Fibroblast of the conjunctiva (primary cell): ENCODE data around the gene INTS7.
"Not testable (repeated sequence)": the region's sequence is repeated elsewhere in the genome, so short reads cannot be mapped to it uniquely, and the experiment has no call there.

ENCODE experiments used
- DNase-seq: peaks from one replicate; pipeline ENCODE4 v3.0.0-alpha.2; 2010; ENCODE audit warnings: low read depth

Gene INTS7

DNA sequence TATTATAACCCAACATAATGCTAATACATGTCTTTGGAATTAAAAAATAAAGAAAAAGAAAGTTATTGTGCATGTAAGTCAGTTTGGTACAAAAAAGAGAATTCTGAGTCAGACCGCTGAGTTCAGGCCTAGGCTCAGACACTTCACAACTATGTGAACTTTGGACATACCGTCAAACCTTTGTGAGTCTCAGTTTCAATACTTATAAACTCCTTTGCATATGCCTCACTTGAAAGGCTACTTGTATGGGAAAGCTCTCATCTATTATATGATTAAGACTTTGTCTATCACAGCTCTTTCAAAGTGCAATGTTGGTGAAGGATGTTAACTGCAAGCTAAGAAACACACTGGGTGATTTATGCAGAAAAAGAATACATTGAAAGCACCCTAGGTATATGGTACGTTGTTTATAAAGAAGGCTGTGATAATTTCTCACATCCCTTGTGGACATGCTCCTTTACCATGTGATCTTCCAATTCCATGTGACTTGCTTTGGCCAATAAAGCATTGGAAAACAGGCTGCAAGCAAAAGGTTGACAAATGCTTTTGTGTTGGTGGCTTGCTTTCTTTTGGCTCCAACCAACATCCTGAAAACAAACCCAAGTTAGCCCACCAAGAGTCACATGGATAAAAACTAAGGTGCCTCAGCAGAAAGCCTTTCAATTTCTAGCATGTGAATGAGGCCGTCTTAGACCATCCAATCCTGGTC lies 49.6 kb downstream of the INTS7 start:
- no peak for DNase-seq

DNA sequence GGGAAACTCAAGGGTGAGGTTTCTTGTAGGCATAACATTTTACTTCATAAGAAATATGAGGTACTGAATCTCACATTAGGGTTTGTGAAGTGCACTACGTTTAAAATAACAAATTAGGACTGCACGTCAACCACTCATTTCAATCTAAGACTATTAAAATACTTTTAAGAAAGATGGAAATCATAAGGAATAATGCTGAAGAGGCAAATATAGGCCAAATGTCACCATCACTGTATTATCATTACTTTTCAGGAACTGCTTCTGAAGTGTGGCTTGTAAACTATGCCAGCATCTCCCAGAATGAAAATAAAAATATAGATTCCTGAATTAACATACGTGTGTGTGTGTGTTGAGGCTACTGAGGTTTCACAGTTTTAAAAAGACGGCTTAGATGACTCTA lies 56.8 kb downstream of the INTS7 start:
- DNase-seq: no peak

DNA sequence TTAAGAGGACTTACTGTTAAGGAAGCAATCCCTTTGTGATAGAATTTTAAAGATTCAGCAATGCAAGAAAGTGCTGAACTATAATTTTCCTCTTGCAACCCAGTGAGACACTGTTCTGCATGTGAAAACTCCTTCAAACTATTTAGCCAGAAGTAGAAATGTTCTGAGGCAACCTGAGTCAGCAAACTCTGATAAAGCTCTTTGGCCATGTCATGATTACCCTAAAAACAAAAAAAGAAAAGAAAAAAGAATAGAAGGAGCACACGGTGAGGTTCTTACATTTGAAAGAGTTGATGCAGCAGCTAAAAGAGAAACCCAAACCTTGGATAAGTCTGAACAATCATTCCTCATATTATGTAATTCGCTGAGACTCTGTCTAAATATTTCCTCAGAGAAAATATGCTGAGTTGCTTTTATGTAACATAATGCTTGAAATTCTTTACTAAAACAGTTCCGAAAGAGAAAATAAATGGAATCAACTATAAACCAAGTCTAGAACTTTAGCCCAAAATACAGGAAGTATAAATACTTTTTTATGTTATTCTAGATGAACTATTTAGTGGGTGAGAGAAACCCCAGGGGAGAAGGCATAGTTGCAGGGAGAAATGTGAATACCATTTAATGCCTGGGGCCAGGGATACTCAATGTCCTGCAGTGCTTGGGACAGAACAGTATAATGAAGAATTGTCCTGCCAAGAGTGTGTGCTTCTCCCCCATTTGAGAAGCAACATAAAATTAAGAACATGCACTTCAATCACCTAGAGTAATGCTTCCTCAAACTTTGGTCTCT lies 60.0 kb downstream of the INTS7 start:
- DNase-seq: no peak

DNA sequence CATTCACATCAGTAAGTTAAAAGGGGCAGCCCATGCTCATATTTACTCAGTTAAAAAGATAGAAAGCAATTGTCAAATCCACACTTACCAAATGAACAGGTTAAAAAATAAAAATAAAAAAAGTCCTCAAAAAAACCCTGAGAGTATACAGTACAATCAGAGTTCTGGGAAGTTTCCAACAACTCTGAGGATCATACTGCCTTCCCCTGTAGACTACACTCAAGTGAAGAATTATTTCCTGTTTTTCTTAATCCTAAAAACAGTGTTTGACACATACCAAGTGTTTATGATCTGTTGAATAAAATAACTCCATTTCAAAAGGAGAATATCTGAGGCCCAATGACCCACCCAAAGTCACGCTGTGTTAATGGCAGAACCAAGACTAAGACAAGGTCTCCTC lies 61.8 kb downstream of the INTS7 start:
- DNase-seq: no peak

DNA sequence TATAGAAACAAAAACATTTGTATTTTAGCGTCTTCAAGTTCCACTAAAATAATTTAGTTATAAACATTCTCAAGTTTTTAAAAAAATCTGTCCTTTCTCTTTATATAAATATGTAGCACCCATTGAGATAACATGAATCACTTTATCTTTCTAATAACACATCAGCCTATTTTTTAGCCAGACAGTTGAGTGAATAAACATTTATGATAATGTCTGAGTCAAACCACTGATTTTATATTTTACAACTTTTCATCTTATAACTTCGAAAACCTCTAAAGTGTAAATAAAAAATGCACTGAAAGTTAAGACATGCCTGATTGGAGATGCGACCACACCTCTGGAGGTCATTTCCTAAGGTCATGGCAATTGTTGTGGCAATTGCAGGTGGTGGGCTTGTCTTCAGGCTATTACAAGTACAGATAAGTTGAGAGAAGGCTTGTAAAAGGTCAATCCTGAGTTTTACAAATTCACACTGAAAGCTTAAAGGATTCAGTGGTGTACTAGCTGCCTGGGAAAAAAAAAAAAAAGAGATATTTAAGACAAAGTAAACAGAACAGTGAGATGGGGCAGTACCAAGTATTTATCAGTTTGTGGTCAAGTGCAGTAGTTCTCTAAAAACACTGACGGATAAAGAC lies 67.0 kb downstream of the INTS7 start:
- DNase-seq: no peak

DNA sequence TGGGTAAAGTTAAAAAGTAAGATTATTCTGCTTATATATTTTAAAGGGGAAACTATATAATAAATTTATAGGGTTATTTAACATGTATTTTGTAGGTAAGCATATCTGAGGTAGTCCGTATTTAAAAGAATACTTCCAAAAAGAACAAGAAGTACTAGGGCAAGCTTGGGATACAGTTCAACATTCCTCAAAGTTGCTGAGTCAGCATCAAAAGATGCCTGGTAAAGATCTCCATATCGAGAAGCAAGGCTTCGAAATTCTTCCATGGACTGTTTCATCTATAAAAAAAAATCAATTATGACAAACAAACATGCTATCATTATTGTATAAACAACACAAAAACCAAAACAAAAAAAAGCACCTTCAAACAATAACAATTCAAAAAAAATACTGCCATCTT lies 67.7 kb downstream of the INTS7 start:
- no peak for DNase-seq

DNA sequence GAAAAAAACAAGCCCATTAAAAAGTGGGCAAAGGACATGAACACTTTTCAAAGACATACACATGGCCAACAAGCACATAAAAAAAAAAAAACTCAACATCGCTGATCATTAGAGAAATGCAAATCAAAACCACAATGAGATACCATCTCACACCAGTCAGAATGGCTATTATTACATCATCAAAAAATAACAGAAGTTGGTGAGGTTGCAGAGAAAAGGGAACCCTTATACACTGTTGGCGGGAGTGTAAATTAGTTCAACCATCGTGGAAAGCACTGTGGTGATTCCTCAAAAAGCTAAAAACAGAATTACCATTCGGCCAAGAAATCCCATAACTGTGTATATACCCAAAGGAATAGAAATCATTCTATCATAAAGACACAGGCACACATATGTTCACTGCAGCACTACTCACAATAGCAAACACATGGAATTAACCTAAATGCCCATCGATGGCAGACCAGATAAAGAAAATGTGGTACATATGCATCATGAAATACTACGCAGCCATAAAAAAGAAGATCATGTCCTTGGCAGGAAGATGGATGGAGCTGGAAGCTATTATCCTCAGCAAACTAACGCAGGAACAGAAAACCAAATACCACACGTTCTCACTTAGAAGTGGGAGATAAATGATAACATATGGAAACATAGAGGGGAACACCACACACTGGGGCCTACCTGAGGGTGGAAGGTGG lies 70.1 kb downstream of the INTS7 start:
- DNase-seq: no peak

DNA sequence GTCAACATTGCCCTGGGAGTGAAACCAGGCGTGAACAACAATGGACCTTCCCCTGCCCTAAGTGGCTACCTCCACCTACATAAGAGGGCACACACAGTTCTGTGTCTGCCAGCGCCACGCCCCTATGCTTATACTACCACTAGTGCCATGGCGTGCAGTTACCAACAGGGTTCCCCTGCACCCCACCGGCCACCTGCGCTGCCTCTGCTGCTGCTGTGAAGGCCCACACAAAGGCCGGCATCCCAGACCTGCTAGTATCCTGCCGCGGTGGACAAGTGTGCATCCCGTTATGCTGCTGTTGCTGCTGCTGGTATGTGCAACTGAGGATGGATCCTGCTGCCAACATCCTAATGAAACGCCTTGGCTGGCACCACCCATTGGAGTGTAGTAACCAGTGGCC lies 75.7 kb downstream of the INTS7 start:
- no peak for DNase-seq

DNA sequence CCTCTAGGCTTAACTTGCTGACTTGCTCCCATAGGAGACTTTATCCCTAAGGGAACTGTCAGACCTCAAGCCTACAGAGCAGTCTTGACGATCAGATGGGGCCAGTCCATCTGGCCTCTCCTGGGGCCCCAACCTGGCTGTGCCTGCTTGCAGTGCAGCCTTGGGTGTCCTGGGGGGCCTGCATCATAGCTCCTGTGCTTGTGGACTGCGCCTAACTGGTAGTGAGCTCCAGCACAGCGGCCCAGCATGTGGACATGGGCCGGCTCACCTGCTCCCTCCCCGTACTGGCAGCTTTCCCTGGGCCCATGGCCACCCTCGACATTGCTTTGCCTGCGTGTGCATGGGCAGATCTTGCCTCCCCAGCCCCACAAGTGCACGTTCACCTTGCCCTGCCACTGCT lies 76.1 kb downstream of the INTS7 start:
- no peak for DNase-seq

DNA sequence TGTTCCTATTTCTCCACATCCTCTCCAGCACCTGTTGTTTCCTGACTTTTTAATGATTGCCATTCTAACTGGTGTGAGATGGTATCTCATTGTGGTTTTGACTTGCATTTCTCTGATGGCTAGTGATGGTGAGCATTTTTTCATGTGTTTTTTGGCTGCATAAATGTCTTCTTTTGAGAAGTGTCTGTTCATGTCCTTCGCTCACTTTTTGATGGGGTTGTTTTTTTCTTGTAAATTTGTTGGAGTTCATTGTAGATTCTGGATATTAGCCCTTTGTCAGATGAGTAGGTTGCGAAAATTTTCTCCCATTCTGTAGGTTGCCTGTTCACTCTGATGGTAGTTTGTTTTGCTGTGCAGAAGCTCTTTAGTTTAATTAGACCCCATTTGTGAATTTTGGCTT lies 81.3 kb downstream of the INTS7 start:
- DNase-seq: not testable (repeated sequence)

DNA sequence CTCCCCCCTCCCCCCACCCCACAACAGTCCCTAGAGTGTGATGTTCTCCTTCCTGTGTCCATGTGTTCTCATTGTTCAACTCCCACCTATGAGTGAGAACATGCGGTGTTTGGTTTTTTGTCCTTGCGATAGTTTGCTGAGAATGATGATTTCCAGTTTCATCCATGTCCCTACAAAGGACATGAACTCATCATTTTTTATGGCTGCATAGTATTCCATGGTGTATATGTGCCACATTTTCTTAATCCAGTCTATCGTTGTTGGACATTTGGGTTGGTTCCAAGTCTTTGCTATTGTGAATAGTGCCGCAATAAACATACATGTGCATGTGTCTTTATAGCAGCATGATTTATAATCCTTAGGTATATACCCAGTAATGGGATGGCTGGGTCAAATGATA lies 81.8 kb downstream of the INTS7 start:
- not testable (repeated sequence) for DNase-seq

DNA sequence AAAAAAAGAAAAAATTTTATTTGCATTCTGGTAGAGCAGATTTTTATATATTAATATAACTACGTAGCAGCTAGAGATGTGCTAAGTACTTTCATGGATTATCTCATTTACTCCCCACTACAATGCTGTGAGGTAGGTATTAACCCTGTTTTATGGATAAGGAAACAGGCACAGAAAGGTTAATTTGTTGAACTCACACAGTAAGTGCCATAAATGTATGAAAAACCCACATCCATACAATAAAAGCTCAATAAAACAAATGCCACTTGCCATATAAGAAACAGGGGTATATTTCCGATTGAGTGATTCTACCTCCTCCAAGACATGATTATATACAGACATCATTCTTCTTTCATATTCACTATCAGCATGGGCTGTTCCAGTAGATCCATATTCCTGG lies 83.1 kb downstream of the INTS7 start:
- DNase-seq: no peak

DNA sequence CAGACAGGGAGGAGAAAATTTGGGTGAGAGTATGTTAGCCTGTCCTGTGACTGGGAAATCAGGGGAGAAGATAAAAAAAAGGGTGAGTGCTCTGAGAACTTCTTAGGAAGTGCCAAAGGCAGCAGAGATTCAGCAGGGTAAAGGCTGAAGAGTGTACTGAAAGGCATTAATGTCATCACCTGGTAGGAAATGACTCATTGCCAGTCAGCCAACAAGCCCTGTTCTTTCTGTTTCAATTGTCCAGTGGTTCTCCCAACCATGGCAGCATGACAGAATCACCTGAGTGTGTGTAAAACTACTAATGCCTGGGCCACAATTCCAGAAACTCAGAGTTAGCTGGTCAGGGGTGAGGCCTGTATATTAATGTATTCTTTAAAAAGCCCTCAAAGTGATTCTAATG lies 83.5 kb downstream of the INTS7 start:
- DNase-seq: no peak

DNA sequence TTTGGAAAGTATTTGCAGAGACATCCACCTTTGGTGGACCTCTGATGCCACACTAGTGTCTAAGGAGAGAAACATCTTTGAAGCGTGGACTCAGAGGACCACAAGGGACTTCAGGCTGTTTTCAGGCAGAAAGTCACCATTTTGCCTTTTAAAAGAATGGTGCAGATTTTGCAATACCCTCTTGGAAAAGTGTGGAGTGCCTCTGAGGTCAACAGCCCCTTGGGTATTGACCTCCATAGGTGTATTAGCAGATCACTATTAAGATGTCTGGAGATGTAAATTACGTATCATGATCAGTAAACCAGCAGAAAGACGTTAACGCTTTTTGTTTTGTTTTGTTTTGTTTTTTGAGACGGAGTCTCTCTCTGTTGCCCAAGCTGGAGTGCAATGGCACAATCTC lies 87.0 kb downstream of the INTS7 start:
- DNase-seq: no peak

DNA sequence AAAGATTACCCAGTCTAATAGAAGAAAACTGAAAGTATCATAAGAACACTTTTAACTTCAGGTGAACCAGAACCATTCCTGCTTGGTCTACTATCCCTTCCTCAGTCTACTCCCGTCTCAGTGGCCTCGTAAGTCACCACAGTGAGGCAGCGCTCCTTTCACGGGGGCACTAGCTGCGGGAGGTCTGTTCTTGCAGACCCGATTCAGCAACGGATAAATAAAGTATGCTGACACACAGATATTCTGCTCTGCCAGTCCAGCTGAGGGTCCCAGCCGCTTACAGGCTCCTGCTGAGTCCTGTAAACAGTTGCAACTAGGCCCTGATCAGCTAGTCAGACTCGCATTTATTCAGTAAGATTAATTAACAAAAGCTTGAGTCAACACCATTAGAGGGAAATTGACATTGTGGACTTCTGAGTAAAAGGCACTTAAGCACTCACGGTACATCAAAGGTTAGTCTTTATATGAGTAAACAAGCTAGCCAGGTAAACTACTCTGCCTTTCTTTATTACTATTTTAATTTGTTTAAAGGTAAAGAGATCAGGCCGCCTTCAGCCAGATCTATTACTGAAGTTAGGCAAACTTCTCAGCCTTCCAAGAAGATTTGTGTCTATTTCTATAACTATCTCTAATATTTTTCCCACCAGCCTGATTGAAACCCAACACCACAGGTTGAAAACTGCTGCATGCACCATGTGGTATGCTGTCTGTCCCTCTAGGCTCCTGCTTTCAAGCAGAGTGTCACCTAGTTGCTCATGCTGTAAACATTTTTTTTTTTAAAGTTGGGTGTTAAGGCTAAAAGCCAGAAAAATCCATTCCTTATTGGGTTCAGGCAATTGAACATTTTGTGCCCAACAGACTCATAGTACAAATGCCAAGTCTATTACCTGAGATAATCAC lies 87.7 kb downstream of the INTS7 start:
- DNase-seq: no peak

DNA sequence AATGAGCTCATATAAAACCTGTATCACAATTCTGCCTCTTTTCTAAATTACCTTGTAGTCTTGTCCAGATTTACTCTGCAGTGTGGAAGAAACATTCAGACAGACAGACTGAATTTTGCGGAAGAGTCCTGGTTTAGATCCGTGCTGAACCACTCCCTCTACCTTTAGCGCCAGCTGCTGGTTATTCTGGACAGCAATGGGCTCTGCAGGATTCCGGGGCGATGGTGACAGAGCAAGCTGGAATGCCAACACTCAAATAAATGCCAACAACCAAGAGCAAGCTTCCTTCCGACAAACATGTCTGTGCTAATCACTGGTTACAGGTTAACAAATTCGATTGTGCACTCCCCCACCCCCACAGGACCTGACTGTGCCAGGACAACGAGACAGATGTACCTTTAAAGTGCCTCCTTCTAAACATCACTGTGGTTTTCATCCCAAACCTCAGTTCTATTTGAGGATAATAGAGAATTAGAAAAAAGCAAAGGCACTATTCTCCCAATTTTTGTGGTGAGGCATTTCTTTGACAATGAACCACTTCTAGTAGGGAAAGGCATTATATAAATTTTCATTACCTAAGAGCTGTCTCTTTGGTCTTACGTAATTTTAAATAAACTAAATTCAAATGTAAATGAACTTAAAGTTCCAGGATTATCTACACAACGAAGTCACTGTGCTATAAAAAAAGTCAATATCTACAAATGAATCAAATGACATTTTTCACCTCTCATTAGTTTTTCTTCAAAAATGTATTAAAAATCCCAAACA lies 90.4 kb downstream of the INTS7 start:
- DNase-seq: peak; percentile 10

DNA sequence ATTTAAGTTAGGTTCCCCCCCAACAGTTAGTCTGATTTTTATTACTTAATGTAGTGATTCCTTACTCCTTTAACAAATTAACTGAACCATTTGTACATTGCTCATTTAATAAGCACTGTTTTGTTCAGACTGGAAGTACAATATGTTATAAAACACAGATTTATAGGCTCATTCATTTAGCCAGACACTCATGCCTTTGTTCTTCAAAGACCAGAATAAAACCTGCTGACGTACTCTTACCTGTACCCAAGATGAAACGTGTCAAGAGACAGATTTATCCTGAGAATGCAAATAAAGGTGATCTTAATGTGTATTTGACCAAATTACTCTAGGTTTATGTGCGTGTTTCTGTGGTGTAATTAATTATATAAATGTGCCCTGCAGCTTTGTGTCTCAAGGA lies 92.8 kb downstream of the INTS7 start:
- no peak for DNase-seq

DNA sequence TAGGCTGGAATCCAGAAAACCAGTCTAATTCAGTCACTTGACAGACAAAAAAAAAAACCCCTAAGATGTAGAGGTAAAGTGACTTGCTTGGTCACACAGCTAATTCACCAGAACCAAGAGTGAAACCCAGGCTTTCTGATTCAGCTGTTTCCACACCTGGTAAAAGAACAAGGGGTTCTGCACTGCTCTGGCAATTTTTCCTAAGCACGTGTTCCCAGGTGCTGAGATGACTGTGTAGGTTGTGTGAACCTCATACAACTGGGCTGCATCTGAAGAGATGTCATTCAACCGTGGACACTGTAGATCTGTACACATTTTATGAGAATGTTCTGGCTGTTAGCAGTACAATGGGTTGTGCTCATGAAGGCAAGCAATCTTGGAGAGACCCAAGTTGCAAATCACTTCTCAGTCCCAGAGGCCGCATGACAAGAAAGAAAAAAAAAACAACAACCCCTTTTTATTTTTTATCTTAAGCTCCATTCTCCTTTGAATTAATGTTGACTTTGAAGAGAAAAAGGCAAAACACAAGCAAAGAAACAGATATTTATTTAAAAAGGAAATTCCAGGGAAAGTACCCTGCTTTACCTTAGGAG lies 95.4 kb downstream of the INTS7 start:
- DNase-seq: no peak

DNA sequence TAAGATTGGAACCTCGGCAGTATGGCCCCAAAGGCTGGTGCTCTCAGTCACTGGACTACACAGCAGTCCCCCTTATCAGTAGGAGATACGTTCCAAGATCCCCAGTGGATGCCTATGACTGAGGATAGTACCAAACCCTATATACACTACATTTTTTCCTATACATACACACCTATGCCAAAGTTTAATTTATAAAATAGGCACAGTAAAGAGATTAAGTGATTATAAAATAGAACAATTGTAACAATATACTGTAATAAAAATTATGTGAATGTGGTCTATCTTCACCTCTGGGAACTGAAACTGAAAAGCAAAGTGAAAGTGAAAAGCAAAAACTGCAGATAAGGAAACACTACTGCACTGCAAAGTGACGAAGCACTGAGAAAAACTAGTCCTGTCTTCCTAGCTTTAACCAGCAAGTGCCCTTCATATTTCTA lies 96.8 kb downstream of the INTS7 start:
- no peak for DNase-seq

DNA sequence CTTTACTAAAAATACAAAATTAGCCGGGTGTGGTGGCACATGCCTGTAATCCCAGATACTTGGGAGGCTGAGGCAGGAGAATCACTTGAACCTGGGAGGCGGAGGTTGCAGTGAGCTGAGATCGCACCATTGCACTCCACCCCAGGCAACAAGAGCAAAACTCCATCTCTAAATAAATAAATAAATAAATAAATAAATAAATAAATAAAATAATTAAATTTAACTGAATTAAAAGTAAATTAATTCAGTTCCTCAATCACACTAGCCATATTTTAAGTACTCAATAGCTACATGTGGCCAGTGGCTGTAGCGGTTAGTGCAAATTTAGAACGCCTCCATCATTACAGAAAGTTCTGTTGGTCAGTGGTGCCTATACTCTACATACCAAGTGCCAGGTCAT lies 97.9 kb downstream of the INTS7 start:
- not testable (repeated sequence) for DNase-seq
